ENCODE results near the gene S100A12.

S100A12 gene

DNA sequence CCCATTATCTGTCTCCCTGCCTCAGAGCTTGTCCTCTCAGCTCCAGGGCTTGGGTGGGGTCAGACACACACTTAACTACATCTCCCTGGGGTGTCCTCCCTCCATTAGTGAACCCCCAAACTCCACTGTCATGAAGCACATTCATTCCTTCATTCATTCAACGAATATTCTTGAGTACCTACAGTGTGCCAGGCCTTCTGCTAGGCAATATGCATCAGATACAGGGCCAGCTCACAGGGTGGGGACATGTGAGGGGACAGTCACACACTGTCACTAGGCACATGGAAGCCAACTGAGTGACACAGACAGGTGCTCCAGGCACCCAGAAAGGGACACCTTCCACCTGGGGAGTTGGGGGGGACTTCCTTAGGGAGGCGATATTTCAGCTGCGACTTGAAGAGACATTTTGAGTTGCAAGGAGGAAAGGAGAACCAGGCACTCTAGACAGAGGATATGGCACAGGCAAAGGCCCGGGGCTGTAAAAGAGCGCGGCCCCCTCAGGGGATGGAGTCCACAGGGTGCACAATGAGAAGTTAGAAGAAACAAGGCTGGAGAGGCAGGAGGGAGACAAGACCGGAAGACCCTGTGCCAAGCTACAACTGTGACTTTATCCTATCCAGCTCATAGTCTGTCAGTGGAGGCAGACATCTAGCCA is 24.1 kb upstream of the S100A12 start:
- POLR2A ChIA-PET = no interaction called here
- no peak for DNase-seq (ENCODE audit: extremely low spot score)
- CTCF ChIA-PET = interaction anchor here (1.2 to 3.1 kb wide), 3 partner anchors 44 to 47 kb away, joined by 3 to 13 read pairs (median 10); no protein-coding TSS in a partner anchor
- TF ChIP-seq, protein P1, sequence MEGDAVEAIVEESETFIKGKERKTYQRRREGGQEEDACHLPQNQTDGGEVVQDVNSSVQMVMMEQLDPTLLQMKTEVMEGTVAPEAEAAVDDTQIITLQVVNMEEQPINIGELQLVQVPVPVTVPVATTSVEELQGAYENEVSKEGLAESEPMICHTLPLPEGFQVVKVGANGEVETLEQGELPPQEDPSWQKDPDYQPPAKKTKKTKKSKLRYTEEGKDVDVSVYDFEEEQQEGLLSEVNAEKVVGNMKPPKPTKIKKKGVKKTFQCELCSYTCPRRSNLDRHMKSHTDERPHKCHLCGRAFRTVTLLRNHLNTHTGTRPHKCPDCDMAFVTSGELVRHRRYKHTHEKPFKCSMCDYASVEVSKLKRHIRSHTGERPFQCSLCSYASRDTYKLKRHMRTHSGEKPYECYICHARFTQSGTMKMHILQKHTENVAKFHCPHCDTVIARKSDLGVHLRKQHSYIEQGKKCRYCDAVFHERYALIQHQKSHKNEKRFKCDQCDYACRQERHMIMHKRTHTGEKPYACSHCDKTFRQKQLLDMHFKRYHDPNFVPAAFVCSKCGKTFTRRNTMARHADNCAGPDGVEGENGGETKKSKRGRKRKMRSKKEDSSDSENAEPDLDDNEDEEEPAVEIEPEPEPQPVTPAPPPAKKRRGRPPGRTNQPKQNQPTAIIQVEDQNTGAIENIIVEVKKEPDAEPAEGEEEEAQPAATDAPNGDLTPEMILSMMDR (IDR thresholded peaks at IDR 0.05; ENCODE audit: control extremely low read depth, extremely low read depth, low read depth, missing control alignments) = no peak

DNA sequence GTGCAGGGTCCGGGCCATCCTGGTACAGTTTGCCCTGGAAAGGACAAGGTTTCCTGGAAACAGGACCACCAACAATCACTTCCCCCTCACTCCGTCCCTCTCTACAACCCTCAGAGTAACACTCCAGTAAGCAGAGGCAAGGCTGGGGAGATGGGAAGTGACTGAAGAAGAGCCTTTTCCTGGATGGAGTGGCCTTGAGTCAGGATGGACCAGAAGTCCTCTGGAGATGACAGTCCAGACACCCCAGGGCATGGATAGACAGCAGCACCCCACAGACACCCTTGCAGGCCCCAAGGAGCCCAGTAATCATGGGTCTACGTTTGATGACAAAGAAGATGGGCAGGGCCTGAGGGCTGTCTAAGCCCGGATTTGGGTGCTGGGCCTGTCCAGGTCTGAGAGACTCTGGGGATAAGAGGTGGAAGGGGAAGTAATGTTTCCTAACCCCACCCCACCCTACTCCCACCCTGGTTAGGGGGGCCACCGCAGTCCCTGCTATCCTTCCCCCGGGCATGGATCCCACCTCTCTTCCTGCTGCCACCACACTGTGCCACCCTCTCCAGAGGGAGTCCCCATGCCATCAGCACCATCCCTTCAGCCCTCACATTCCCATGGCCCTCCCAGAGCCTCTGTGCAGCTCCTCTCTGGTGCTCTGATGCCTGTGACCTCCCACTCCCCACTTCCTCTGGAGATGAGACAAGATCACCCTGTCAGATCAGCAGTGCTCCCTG is 22.7 kb upstream of the S100A12 start:
- CTCF ChIA-PET = interaction anchor here (3.1 kb wide), 1 partner anchor 42 kb away, joined by 13 read pairs; no protein-coding TSS in a partner anchor
- POLR2A ChIA-PET = no interaction called here
- TF ChIP-seq, protein P1 (IDR thresholded peaks at IDR 0.05; ENCODE audit: control extremely low read depth, extremely low read depth, low read depth, missing control alignments) = no peak
- DNase-seq (ENCODE audit: extremely low spot score) = no peak

DNA sequence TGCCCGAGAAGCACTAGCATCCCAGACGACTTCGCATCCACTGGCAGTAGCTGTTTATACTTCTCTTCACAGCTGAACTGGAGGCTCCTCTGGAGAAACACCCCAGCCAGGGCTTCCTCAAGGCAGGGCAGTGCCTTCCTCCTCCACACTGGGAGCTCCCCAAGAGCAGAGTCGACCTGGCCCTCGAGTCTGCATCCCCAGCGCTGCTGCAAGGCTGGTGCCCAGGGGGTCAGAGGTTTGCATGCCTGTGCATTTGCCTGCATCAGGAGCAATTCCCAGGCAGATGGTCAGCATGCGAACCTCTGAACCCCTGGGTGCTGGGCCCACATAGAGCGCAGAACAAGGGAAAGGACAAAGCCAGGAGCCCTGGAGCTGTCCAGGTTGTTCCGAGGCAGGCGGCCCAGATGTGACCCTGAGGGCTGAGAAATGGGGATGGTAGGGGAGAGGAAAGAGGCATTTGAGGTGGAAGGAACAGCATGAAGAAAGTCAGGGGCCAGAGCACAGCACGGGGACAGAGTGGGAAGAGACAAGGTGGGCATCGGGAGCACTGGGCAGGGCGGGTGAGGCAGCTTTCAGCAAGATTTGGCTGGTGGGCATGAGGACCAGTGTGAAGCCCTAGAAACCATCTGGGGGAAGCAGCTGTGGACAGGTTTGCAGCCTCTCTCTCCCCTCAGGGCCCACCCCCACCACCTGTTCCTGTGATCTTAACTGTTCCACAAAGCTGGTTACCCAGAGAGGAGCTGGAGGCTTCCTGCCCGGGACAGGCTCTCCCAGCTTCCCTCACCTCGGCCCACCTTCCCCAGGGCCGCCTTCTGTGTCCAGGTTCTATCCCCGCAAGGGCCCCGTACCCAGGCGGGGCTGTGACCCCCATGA is 21.9 kb upstream of the S100A12 start:
- CTCF ChIA-PET = interaction anchor here (1.3 to 3.1 kb wide), 3 partner anchors 10 to 41 kb away, joined by 3 to 13 read pairs (median 5); no protein-coding TSS in a partner anchor
- POLR2A ChIA-PET = no interaction called here
- no peak for DNase-seq (ENCODE audit: extremely low spot score)
- TF ChIP-seq, protein P1 (IDR thresholded peaks at IDR 0.05; ENCODE audit: control extremely low read depth, extremely low read depth, low read depth, missing control alignments) = no peak

DNA sequence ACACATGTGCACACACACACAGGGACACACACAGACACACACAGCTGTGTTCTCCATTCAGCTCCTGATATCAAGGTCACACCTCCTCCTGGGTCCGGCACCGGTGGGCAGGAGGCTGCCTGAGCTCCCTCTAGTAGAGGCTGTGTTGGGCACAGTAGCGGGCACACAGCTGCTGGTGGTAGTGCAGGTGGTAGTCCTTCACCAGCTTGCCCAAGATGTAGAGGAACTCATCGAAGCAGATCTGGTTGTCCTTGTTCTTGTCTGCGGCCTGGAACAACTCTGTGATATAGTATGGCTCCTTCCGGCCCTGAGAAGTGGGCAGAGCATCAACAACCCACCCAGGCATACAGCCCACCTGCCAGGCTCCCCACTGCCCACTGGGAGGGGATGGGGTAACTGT is 21.0 kb upstream of the S100A12 start:
- ChIA-PET POLR2A (no interaction called here), CTCF (interaction anchor here (1.1 to 3.1 kb wide), 4 partner anchors 9 to 43 kb away, joined by 3 to 13 read pairs (median 4); no protein-coding TSS in a partner anchor)
- no peak for DNase-seq (ENCODE audit: extremely low spot score)
- TF ChIP-seq, protein P1 (IDR thresholded peaks at IDR 0.05; ENCODE audit: control extremely low read depth, extremely low read depth, low read depth, missing control alignments) = no peak

DNA sequence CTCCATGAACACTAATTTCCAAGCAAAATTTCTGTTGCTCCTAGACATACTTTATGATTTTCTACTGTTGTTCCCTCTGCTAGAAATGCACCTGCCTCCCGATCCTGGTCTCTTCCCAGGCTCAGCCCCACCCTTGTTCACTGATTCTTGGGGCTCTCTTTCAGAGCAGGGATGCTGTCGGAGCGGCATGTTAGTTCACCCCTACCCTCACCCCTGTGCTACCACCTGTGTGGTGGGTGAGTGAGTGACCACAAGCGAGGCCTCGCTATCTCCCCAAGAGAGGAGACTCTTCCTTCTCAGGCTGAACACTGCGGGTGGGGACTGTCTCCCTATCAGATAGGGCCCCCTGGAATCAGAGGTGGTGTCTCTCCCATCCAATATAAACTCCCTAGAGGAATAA is 20.4 kb upstream of the S100A12 start:
- ChIA-PET POLR2A (no interaction called here), CTCF (interaction anchor here (1.1 to 1.8 kb wide), 3 partner anchors 12 to 100 kb away, joined by 3 to 5 read pairs (median 4); no protein-coding TSS in a partner anchor)
- TF ChIP-seq, protein P1 (IDR thresholded peaks at IDR 0.05; ENCODE audit: control extremely low read depth, extremely low read depth, low read depth, missing control alignments) = no peak

DNA sequence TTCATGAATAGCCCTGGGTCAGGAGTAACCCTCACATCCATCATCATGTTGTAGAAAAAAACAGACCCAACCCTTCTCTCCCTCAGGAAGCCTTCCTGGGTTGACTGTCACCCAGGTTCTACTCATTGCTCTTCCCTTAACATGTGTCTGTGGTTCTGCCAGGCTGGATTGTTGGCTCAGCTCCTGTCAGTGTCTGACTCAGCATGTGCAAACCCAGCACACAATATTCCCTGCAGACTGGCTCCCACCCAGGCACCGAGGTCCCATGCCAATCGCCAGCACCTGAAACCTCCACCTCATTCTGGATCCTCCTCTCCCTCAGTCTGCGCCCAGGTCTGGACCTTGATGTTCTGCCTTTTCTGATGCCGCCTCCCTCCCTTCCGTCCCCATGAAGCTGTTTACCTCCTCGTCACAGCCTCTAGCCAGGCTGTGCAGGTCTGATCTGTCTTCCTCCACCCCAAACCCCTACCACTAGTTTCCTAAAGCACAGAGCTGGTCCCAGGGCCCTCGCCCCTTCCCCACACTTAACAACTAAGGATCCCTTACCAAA is 19.8 kb upstream of the S100A12 start:
- TF ChIP-seq, protein P1 (IDR thresholded peaks at IDR 0.05; ENCODE audit: control extremely low read depth, extremely low read depth, low read depth, missing control alignments) = no peak
- CTCF ChIA-PET = interaction anchor here (1.7 to 1.8 kb wide), 2 partner anchors 12 to 100 kb away, joined by 4 to 5 read pairs; no protein-coding TSS in a partner anchor
- POLR2A ChIA-PET = no interaction called here
- DNase-seq (ENCODE audit: extremely low spot score) = no peak

More for the DNA sequence above, 20.4 kb upstream of the S100A12 start:
- no peak for DNase-seq (ENCODE audit: extremely low spot score)

Measured in GM10248 (cell line).